NCI-H1092 (cell line): ENCODE data around the gene IL25.
A peak's percentile ranks its signal among the peaks of the same experiment; 100 is the strongest.
"Not testable (repeated sequence)": the region's sequence is repeated elsewhere in the genome, so short reads cannot be mapped to it uniquely, and the experiment has no call there.

ENCODE experiments used
- DNase-seq: peaks from one replicate; lab custom pipeline; 2025; lab: John Stamatoyannopoulos, UW

IL25 gene

GRCh38 chr14:23388996-23389395 lies 16.4 kb downstream of the IL25 start:
- no peak for DNase-seq

GRCh38 chr14:23389396-23389795 lies 16.8 kb downstream of the IL25 start:
- no peak for DNase-seq

- not testable (repeated sequence) for DNase-seq
Observed at GRCh38 chr14:23389871-23390270, 17.3 kb downstream of the IL25 start.

GRCh38 chr14:23392613-23393012 lies 20.0 kb downstream of the IL25 start:
- no peak for DNase-seq

- no peak for DNase-seq
Observed at GRCh38 chr14:23396126-23396525, 23.5 kb downstream of the IL25 start.

GRCh38 chr14:23396781-23397407 lies 24.3 kb downstream of the IL25 start:
- DNase-seq: no peak

- peak; percentile 80 for DNase-seq
Observed at GRCh38 chr14:23398348-23398747, 25.7 kb downstream of the IL25 start.

- no peak for DNase-seq
Observed at GRCh38 chr14:23399136-23399535, 26.5 kb downstream of the IL25 start.

- no peak for DNase-seq
Observed at GRCh38 chr14:23399591-23399990, 27.0 kb downstream of the IL25 start.

- DNase-seq: not testable (repeated sequence)
Observed at GRCh38 chr14:23400496-23401149, 28.0 kb downstream of the IL25 start.

GRCh38 chr14:23401291-23401690 lies 28.7 kb downstream of the IL25 start:
- no peak for DNase-seq

- no peak for DNase-seq
Observed at GRCh38 chr14:23402296-23403138, 29.9 kb downstream of the IL25 start.

- no peak for DNase-seq
Observed at GRCh38 chr14:23403139-23403438, 30.5 kb downstream of the IL25 start.

GRCh38 chr14:23403908-23404307 lies 31.3 kb downstream of the IL25 start:
- DNase-seq: no peak

GRCh38 chr14:23404331-23404900 lies 31.8 kb downstream of the IL25 start:
- DNase-seq: no peak

GRCh38 chr14:23405096-23405495 lies 32.5 kb downstream of the IL25 start:
- no peak for DNase-seq

GRCh38 chr14:23405516-23406025 lies 33.0 kb downstream of the IL25 start:
- no peak for DNase-seq

- peak; percentile 54 for DNase-seq
Observed at GRCh38 chr14:23406244-23406643, 33.6 kb downstream of the IL25 start.

GRCh38 chr14:23406725-23407355 lies 34.2 kb downstream of the IL25 start:
- no peak for DNase-seq

- no peak for DNase-seq
Observed at GRCh38 chr14:23407516-23408306, 35.1 kb downstream of the IL25 start, which contains the start of gene MYH6. TSS of gene MYH6 (minus strand) at chr14:23408273. CDS start at chr14:23407223, 1,050 bp downstream.

GRCh38 chr14:23408307-23408630 lies 35.7 kb downstream of the IL25 start:
- no peak for DNase-seq
